GM18868 (cell line): ENCODE data around the gene FAM20A.

Source experiments
- ATAC-seq: cut with Tn5 transposase; IDR thresholded peaks from one replicate; pipeline ENCODE4 v1.9.1; 2021; ENCODE audit warnings: mild to moderate bottlenecking, moderate library complexity; ENCODE audit not compliant: unreplicated experiment

The FAM20A gene

DNA sequence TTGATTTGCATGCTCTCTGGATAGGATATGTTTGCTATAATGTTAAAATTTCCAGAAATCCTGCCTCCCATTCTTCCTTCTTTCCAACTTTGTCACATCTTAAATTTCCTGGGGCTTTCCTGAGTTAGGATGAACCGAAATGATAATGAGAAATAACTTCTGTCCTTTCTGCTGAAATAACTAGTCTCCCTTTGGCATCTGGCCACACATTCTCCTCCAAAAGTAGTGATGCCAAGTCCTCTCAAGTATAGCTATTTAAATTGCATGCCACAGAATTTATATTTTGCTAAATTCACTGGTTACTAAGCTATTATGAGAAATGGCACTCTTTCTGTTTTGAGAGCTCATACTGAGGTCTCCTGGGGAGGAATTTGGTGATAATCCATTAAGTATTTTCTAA, 30.6 kb downstream of the FAM20A start:
- no peak for ATAC-seq

DNA sequence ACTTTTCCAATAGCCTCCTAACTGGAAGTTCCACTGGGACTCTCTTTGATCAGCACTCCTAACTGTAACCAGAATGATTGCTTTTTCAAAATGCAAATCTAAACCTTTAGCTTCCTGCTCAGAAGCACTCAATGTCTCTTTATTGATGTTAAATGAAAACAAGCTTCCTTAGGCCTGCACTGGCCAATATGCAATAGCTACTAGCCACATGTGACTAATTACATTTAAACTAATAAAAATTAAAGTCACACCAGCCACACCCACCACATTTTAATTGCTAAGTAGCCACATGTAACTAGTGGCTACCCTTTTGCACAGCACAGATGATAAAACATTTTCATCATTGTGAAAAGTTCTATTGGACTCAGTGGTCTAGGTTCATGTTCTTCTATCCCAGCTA, 31.8 kb downstream of the FAM20A start:
- ATAC-seq: no peak

DNA sequence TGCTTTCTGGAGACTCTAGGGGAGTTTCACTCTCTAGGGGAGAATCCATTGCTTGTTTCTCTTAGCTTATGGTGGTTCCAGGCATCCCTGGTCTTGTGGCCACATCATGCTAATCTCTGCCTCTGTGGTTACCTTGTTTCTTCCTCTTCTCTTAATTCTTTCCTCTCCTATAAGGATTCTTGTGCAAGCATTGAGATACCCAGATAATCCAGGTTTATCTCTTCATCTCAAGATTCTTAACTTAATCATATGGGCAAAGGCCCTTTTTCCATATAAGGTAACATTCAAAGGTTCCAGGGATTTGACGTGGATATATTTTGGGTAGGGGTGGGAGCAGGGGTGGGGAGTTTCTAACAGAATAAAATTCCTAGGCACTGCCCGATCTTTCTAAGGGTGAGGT, 32.6 kb downstream of the FAM20A start:
- no peak for ATAC-seq

DNA sequence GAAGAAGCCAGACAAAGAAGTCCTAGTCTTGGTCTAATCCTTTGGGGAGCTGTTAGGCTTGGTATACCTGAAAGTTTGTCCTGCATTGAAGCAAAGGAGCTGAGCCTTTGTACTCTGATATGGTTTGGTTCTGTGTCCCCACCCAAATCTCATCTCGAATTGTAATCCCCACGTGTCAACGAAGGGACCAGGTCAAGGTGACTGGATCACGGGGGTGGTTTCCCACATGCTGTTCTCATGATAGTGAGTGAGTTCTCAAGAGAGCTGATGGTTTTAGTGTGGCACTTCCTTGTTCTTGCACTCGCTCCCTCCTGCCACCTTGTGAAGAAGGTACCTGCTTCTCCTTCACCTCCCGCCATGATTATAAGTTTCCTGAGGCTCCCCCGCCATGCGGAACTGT, 33.6 kb downstream of the FAM20A start:
- ATAC-seq: no peak

DNA sequence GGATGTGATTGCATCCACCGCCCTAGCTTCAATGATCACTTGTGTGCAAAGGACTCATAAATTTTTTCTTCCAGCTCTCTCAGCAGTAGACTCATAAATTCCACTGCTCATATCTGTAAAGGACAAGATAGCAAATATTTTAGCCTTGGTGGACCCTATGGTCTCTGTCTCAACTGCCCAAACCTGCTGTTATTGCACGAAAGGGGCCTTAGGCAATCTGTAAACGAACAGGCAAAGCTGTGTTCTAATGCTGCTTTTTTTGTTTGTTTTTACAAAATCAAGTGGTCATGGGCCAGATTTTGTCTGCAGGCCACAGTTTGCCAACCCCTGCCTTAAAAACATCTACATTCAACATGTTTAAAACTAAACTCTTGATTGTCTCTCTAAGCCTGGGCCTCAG, 34.1 kb downstream of the FAM20A start:
- ATAC-seq: no peak

DNA sequence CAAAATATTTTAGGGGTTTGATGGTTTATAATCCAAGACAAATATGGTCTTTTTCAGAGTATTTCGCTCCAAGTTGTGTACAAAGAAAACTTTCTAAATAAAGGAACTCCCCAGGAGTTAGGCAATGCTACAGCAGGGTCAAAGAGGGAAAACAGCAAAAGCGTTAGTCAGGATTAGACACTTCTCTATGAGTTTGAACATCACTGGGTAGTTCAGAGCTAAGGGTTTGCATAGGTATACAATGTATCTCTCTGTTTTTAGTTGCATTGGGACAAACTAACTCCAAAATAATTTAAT, 34.8 kb downstream of the FAM20A start:
- ATAC-seq: no peak

DNA sequence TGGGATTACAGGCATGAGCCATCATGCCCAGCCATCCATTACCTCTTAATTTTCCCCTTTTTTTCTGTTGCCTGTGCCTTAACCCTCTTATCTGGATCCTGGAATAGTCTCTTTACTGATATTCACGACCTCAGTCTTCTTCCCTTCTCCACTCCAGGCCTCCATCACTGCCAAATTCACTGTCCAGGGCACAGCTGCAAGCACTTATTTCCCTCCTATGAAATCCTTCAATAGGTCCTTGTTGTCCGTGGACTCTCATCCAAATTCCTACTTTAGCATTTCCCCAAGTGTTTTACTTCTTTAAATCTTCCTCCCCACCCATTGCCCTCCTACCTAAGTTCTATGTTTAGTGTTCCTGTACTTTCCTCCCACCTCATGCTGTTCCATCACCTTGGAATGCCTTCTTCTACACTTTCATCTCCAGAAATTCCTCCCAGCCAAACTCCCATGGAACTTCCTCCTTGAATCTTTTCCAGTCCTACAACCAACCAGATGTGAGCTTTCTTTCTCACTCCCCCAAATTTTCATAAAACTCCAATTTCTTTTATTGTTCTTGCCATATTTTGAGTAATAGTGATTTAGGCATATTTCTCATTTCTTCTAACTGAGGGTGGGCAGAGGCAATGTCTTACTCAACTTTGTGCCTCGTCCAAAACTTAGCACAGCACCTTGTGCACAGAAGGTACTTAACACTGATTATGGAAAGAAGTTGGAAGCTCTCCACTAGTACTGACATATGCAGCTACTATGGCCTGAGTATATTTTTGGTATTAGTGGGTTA, 35.3 kb downstream of the FAM20A start:
- ATAC-seq: no peak

DNA sequence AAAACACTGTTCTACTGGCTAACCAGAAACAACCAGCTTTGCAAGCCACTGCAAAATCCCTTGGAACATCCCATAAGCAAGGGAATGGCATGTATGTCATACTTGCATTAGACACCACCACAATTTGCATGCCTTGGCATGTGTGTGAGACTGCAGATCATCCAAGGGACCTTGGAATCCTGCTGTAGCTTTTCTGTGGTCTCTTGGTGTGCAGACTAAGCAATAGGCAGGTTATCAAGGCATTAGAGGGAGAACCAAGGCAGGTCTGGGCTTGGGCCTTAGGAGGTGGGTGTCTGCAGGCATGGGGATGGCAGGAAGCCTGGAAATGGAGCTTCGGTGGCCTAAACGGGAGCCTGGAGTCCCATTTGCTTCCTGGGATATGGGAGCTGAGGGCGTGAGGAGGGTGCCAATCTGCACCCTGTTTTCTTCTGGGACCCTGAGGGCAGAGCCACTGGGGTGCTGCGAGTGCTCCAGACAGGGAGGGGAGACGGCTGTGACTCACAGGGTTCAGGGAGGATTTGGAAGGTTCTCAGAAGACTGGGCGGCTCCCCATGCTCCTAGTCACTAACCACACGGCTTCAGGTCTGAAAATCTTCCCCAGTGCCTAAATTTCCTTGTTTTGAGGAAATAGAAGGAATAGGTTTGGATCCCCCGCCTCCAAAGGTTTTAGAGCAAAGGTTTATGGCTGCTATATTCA, 36.6 kb downstream of the FAM20A start:
- no peak for ATAC-seq

DNA sequence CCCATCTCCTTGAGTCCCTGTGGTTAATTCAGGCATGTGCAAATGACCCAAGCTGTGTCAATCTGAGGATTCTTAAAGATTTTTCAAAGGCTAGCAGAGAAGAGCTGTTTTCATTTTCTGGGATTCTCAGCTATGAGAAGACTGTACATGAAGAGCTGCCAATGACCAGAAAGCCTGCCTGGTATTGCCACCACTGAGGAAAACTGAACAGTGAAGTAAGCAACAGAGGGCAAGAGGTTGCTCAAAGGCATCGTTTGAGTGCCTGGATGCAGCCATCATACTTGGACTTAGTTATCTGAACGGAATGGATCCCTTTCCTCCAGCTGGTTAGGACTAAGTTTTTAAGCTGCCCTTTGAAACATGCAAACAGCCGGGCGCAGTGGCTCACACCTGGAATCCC, 38.4 kb downstream of the FAM20A start:
- ATAC-seq: no peak

DNA sequence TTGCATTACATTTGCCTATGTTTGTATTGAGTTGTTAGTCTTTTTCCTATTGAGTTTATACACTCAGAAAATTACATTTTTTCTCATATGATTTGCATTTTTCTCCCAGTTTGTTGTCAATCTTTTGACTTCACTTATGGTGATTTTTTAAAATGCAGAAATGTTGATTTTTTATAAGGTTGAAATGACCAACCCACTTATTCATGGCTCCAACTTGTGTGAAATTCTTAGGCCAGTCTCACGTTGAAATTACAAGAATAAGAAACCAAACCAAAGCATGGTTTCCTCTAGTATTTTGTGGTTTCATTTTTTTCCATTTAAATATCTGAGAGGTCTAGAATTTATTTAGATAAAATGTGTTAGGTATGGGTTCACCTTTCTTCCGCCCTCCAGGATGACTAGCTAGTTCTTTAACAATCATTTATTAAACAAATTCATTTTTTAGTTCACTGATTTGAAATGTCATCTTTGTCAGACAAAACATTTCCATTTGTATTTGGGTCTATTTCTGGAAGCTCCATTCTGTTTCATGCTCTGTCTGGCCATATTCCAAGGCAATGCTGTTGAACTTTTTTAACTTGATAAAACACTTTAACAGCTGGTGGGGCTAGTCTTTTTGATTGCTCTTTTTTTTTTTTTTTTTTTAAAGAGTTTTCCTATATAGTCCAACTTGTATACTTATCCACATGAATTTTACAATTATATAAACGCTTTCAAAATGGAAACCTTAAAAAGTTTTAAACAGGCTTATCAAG, 40.0 kb downstream of the FAM20A start:
- no peak for ATAC-seq

DNA sequence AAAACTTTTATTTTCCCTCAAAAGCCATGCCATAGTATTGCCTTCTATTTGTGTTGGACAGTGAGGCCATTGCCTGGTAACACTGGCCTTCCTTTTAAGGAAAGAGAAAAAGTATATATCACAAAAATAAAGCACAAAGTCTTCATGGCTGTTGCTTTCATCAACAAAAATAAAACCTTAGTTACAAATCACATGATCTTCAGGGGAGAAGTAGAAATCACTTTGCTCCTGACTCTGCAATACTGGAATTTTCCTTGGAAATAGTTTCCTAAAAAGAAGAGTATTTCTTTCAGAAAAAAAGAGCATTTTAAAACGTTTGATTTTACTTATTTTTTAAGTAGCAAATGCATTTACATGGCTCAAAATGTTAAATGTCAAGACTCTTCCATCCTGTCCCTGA, 41.9 kb downstream of the FAM20A start:
- no peak for ATAC-seq

DNA sequence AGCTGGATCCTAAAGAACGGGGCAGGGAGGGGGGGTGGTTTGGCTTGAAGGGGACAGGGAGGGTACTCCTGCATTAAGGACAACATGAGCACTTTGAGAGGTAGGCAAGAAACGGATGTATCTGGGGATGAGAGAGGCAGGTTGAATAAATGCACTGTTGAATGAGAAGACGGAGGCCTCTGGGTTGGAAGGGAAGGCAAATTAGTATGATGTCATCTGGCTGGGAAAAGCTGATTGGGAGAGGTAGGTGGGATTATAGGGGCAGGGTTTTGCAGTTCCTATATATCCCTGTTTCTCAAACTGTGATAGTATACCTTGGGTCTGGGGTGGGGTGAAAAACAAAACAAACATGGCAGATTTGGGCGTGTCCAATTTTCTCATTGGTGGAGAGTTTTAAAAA, 44.6 kb downstream of the FAM20A start:
- ATAC-seq: no peak

DNA sequence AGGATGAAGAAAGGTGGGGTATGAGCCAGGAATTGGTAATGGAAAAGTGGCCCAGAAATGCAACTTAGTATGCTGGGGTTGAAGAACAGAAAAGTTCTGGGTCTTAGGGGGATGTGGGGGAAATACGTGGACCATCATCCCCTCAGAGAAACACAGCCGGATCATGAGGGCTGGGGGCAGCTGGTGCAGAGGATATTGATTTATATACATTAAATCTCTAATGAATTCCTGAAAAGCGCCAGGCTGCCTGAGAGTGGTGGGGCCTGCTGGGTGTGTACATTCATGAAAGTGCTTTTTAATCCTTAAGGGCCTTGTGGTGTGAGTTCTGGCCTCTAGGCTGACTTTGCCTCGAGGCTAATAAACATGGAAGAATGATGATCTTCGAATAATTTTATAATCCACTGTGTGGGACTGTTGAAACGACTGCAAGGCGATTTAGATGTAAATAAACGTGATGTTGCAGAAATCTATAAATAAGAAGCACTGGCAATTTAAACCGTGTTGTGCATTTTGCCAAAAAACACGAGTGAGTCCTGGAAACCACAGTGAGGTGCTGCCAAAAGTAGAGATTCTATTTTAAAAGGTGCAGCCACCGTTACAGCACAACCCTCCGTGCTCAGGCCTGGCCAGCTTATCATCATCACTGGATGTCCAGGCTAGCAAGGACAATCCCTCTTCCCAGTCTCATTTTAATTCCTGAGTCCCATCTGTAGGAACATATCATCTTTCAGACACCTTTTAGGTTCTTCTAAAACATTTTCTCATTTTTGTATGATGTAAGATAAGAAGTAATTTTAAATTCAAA, 56.9 kb downstream of the FAM20A start:
- no peak for ATAC-seq

DNA sequence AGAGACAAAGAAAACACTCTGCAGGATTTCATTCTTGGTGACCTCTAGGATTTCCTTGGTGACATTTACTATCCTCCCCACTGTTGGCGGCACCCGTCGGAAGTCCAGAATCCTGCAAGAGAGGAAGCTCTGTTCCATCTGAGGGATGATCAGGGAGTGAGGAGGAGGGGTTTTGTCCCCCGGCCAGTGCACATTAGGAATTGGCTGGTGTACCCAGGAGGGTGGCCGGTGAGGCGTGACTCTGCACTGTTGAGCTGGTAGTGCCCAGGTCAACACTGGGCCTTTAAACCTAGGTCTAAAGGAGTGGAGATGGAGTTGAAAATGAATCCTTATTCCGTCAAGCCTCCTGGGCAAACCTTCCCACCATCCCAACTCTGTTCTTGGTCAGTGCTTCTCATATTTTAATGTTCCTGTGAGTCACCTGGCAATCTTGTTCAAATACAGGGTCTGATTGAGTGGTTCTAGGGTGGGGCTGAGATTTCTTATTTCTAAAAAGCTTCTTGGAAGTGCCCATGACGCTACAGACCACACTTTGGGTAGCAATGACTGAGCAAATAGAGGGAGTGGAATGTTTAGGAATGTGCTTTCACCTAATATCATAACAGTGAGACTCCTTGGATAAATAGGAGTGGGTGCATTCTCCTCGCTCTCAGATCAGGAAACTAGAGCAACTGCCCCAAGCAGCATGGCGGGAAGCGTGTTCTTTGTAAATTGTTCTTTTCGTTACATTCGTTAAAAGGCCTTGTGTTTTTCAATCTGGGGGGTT, 58.3 kb downstream of the FAM20A start:
- no peak for ATAC-seq

DNA sequence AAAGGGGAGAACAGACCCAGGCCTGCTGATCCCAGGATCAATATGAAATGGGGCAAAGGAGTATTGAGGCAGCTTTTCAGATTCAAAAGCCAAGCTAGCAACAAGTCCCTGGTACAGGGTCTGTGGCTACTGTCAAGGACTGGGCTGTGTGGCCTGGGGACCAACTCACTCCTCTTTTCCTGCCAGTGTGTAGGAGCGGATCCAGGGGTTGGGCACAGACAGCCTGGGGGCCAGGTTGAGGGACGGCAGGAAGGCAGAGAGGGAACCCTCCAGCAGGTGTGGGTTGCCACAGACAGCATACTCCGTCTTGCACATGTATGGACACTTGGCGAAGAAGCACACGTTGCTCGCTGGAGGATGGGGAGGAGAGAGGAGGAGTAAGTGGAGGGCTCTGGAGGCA, 59.4 kb downstream of the FAM20A start:
- ATAC-seq: no peak

DNA sequence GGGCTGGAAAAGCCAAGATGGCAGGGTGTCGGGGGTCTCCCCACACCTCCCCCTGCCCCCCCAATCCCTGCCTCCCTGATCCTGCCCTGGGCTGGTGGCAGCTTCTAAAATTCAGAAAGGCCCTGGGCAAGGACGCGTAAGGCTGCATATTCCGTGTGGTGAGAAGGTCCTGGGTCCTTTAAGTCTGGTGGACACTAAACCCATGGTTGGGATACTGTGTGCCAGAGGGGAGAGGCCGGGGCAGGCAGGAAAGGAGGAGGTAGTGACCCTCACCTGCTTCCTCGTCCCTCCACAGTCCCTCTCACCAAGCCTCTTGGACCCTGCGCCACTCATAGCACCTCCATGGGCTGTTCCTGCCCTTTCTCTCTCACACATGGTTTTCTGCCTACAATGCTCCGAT, 60.2 kb downstream of the FAM20A start:
- ATAC-seq: no peak

DNA sequence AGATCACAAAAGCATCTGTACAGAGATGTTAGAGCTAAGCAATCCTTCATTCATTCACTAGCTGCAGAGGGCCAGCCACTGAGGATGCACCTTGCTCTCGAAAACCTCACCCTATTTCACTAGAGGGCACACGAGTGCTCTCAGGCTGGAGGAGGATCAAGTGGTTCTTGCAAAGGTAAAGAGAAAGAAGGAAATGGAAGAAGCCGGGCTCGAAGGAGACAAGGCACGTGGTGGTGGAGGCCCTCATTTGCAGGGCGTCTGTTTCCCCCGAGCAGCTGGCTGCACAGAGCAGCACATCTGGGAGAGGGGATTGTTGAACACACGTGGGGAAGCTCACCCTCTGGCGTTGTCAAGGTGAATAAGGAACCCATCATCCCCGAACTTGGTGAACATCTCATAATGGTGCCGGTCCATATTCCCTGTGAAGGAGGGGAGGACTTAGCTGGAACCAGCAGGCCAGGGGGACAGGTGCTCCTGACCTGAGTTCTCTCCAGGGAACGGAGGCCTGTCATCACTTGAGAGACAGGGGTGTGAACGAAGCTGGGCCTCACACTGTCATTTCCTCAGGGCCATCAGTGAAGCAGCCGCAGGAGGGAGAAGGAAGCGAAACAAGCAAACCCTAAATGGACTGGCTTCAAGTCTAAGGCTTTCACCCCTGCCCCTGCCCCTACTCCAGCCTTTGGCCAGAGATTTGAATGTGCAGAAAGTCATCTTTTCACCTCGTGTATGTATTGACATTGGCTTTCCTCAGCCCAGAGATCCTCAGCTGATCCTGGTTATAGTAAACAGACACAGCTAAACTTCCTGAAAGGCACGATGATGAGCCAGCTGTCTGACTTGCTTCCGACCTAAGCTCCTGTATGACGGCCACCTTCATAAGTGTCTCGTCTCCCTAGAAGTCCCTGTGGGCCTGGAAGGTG, 61.4 kb downstream of the FAM20A start:
- ATAC-seq: no peak

DNA sequence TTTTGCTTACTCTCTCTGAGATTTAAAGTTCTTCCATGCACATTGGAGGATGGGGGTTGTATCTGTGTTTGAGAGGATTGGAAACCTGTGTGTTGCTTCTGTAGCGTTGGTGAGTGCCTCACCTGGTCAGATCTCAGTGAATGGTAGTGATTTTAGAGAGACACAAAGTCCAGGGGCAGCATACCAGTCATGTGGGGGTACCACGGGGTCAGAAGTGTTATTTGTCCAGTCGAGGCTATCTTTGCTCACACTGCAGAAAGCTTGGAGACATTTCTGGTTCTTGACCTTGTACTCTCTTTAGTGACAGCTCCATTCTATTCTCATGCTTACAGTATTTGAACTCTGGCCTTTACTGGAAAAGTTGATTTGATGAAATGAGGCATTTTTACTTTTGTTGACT, 65.2 kb downstream of the FAM20A start:
- no peak for ATAC-seq

DNA sequence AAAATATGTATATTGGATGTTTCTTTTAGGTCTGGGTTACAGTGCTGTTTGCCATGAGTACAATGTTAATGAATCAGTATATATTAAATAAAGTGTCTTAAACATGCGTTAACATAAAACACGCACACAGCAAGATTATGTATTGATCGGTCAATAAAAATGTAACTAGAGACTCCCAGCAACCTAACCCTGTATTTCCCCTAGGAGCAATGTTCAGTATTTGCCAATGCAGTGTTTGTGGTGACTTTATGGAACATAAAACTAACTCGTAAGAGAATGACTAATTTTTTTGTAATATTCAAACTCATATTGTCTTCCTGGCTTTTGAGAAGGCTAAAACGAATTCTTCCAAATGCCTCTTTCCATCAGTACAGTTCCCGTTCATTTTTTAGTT, 66.5 kb downstream of the FAM20A start:
- ATAC-seq: no peak
